A549 (cell line): ENCODE results near the gene SUV39H1.

ENCODE experiments used
- CBX2 ChIP-seq: fragments of 200-600 bp; sonication (generic); IDR thresholded peaks from 2 replicates; pipeline ENCODE4 v1.6.1; 2016; ENCODE audit warnings: low read depth, mild to moderate bottlenecking, borderline replicate concordance
- CTCF ChIP-seq: fragments of >200 bp; sonication (Bioruptor Twin); formaldehyde crosslinking; IDR thresholded peaks from 3 replicates; pipeline ENCODE4 v1.5.1; 2016
- MAFK ChIP-seq: fragments of 450-650 bp; IDR thresholded peaks from 2 replicates; pipeline ENCODE4 v1.6.1; 2014; ENCODE audit not compliant: partially characterized antibody
- NPAS2 ChIP-seq: fragments of 250-450 bp; sonication (Bioruptor Pico); IDR thresholded peaks from 2 replicates; pipeline ENCODE4 v1.8.0; 2022; ENCODE audit warnings: mild to moderate bottlenecking, moderate library complexity, borderline replicate concordance
- RFX5 ChIP-seq: fragments of 450-650 bp; IDR thresholded peaks from 2 replicates; pipeline ENCODE4 v1.7.1; 2014; ENCODE audit warnings: antibody characterized with exemption, mild to moderate bottlenecking, moderate library complexity

DNA sequence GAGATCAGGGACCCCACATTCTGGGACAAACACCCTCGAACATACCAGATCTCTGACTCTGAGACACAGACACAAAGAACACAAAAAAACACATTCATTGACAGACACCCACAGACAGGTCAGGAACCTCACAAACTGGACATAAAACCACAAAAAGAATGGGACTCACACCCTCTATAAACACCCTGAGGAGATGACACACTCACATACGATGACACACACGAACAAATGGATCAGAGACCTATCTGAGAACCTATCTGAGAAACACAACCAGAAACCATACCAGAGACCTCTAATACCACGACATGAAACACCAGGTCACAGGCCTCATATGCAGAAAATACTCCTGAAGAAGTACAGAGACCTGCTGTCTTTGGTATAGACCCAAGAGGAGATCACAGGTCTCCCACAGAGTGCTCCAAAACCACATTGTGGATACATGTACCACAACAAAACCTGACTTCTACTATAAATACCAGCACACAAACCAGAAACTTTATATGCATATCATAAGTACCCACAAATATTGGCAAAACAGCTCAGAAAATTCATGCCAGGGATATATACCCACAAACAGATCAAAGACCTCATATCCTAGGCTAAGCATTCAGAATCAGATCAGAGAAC is 19.5 kb downstream of the SUV39H1 start:
- TF ChIP-seq CTCF (no peak), MAFK (no peak), NPAS2 (CRISPR knock-in tag) (no peak), CBX2 (no peak), RFX5 (no peak)
